Common myeloid progenitor, CD34-positive (primary cell): ENCODE measurements around the gene MESP2.

Experiments
- CTCF ChIA-PET: fragments of 350-600 bp; sonication (Branson Sonifier 250); formaldehyde crosslinking; loops from one replicate; lab custom pipeline; 2021; ENCODE audit warnings: antibody characterized with exemption; lab: Charles Lee
- POLR2A ChIA-PET: fragments of 350-600 bp; sonication (Branson Sonifier 250); formaldehyde crosslinking; loops from one replicate; lab custom pipeline; 2021; ENCODE audit warnings: antibody characterized with exemption; lab: Charles Lee
- DNase-seq, 3 donors: peaks; one replicate each; pipeline versions ENCODE4 v3.0.0 to v3.0.0-alpha.2; 2013
- H3K27ac ChIP-seq, 2 experiments: 1 replicate in 1 of 2; 2 replicates in 1 of 2; pipeline ENCODE4 v1.7.0; 2013; ENCODE audit warnings: inconsistent platforms in 2 of 2, low read length in 2 of 2, mild to moderate bottlenecking in 2 of 2, low read depth in 1 of 2, moderate library complexity in 1 of 2; ENCODE audit not compliant: severe bottlenecking in 2 of 2, insufficient read depth in 1 of 2, poor library complexity in 1 of 2
- H3K27me3 ChIP-seq, 5 experiments: replicated peaks in 2 of 5; 1 replicate in 3 of 5; 2 replicates in 2 of 5; pipeline versions ENCODE4 v1.6.1 to v1.7.0; 2013; ENCODE audit warnings: low read length in 4 of 5, mild to moderate bottlenecking in 2 of 5, moderate library complexity in 2 of 5, inconsistent platforms in 1 of 5; ENCODE audit not compliant: insufficient read depth in 5 of 5, control insufficient read depth in 4 of 5
- H3K36me3 ChIP-seq, 4 experiments: 1 replicate in 2 of 4; 2 replicates in 2 of 4; pipeline versions ENCODE4 v1.6.1 to v1.7.0; 2013; ENCODE audit warnings: low read length in 3 of 4, control low read depth in 1 of 4, mild to moderate bottlenecking in 1 of 4; ENCODE audit not compliant: control insufficient read depth in 4 of 4, insufficient read depth in 4 of 4
- H3K4me1 ChIP-seq, 4 experiments: 1 replicate in 3 of 4; 2 replicates in 1 of 4; pipeline versions ENCODE4 v1.6.1 to v1.7.1; 2013; ENCODE audit warnings: low read length in 3 of 4, mild to moderate bottlenecking in 3 of 4, control low read depth in 1 of 4, inconsistent platforms in 1 of 4, moderate library complexity in 1 of 4; ENCODE audit not compliant: control insufficient read depth in 4 of 4, insufficient read depth in 4 of 4; ENCODE audit errors: control extremely low read depth in 1 of 4
- H3K4me3 ChIP-seq, 7 experiments: 1 replicate in 4 of 7; 2 replicates in 3 of 7; pipeline versions ENCODE4 v1.5.1 to v1.7.0; 2013; ENCODE audit warnings: mild to moderate bottlenecking in 7 of 7, low read length in 6 of 7, moderate library complexity in 6 of 7, inconsistent platforms in 2 of 7, low read depth in 2 of 7, control low read depth in 1 of 7; ENCODE audit not compliant: insufficient read depth in 4 of 7, control insufficient read depth in 1 of 7; ENCODE audit errors: extremely low read depth in 1 of 7
- H3K9me3 ChIP-seq, 5 experiments: 1 replicate in 4 of 5; 2 replicates in 1 of 5; pipeline versions ENCODE4 v1.6.1 to v1.7.1; 2013; ENCODE audit warnings: low read length in 4 of 5, mild to moderate bottlenecking in 2 of 5, inconsistent platforms in 1 of 5, low read depth in 1 of 5, moderate library complexity in 1 of 5; ENCODE audit not compliant: control insufficient read depth in 4 of 5, insufficient read depth in 2 of 5; ENCODE audit errors: control extremely low read depth in 1 of 5
- WGBS: methylation state at CpG from one replicate; pipeline ENCODE4 v1.1.5; 2013; ENCODE audit not compliant: insufficient coverage; 5-methylcytosine and 5-hydroxymethylcytosine counted together

MESP2 gene

DNA sequence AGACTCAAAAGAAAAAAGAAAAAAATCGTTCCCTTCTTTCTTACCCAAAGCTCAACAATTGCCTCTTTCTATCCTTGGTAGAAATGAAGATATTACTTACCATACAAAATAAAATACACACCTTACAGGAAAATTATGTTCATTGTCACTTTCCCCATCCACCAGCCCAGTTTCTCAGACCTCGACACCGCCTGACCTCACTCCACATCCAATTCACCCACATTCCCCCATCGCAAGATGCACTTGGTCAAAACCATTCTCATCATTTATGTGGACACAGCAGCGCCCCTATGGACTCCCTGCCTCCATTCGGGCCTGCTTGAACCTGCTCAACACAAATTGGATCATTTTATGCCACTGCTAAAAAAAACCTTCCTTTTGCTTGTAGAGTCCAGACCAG lies 31.6 kb downstream of the MESP2 start:
- Histone ChIP-seq H3K4me1 (peaks cover 0 to 28% (median 5%) of the 10 kb centered on the region in 4 experiments), H3K27ac (no peak overlapping the region), H3K36me3 (peaks cover 3 to 81% (median 24%) of the 10 kb centered on the region in 4 experiments), H3K27me3 (no peaks in the 10 kb centered on the region), H3K4me3 (no peak overlapping the region), H3K9me3 (no peaks in the 10 kb centered on the region)
- POLR2A ChIA-PET: no interaction called here
- 100% methylated on average over 5 of the region's 6 CpGs for WGBS
- DNase-seq: no peak
- CTCF ChIA-PET: interaction anchor here (2.8 kb wide), 1 partner anchor 67 kb away, joined by 7 read pairs; no protein-coding TSS in a partner anchor

- H3K4me3 ChIP-seq: no peak overlapping the region
- no peaks in the 10 kb centered on the region for H3K9me3 ChIP-seq
- no peaks in the 10 kb centered on the region for H3K27me3 ChIP-seq
- POLR2A ChIA-PET: no interaction called here
- no peak for DNase-seq
- peaks cover 3 to 77% (median 21%) of the 10 kb centered on the region in 4 experiments for H3K36me3 ChIP-seq
- WGBS: 94% methylated on average over 4 of the region's 10 CpGs
- no peak overlapping the region for H3K27ac ChIP-seq
- CTCF ChIA-PET: interaction anchor here (0.8 to 2.8 kb wide), 2 partner anchors 10 to 67 kb away, joined by 3 to 7 read pairs; no protein-coding TSS in a partner anchor
- peaks cover 0 to 34% (median 9%) of the 10 kb centered on the region in 4 experiments for H3K4me1 ChIP-seq
Observed at GRCh38 chr15:89808160-89808870, 32.2 kb downstream of the MESP2 start.

DNA sequence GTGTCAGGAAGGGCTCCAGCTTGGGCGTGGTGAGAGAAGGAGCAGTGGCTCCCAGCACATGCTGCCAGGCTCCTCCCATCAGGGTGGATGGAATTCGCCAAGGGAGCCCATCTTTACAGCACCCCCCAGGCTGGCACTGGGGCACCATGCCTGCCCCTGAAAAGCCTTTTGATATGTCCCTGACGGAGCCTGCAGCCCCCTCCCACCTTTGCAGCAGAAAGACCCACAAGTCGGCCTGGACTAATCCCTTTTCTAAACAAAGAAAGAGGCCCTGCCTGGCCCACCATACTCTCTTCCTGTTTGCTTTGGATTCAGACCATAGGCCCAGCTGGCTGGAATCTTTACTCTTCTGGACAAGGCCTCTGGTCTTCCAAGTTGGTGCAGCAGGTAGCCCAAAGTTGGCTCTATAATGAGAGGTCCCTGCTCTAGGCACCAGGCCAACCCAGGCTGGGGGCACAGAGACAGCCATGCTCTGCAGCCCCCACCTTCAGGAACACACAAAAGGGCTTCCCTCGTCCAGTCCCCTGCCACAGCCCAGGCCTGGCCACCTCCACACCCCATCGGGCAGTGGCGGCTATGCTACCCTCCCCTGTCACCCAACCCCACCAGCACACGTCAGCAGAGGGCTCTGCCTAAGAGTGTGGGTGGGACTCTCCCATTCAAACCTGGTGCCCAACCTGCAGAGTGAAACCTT lies 33.1 kb downstream of the MESP2 start:
- POLR2A ChIA-PET: no interaction called here
- 98% methylated on average over 6 of the region's 8 CpGs for WGBS
- CTCF ChIA-PET: interaction anchor here (1.3 to 2.8 kb wide), 3 partner anchors 48 to 66 kb away, joined by 4 to 7 read pairs (median 4); no protein-coding TSS in a partner anchor
- H3K9me3 ChIP-seq: no peaks in the 10 kb centered on the region
- no peak overlapping the region for H3K27ac ChIP-seq
- H3K27me3 ChIP-seq: no peaks in the 10 kb centered on the region
- H3K4me3 ChIP-seq: no peak overlapping the region
- H3K36me3 ChIP-seq: peaks cover 3 to 68% (median 16%) of the 10 kb centered on the region in 4 experiments
- H3K4me1 ChIP-seq: peaks cover 0 to 41% (median 17%) of the 10 kb centered on the region in 4 experiments
- DNase-seq: no peak

GRCh38 chr15:89809787-89810148 lies 33.6 kb downstream of the MESP2 start:
- H3K9me3 ChIP-seq: no peaks in the 10 kb centered on the region
- POLR2A ChIA-PET: no interaction called here
- H3K27ac ChIP-seq: no peak overlapping the region
- no peaks in the 10 kb centered on the region for H3K27me3 ChIP-seq
- no peak overlapping the region for H3K4me3 ChIP-seq
- WGBS: 100% methylated on average over 4 of the region's 5 CpGs
- peaks cover 3 to 62% (median 14%) of the 10 kb centered on the region in 4 experiments for H3K36me3 ChIP-seq
- no peak for DNase-seq
- CTCF ChIA-PET: interaction anchor here (1.3 to 2.0 kb wide), 2 partner anchors 48 to 65 kb away, joined by 4 read pairs; no protein-coding TSS in a partner anchor
- peaks cover 0 to 41% (median 18%) of the 10 kb centered on the region in 4 experiments for H3K4me1 ChIP-seq

- CTCF ChIA-PET: interaction anchor here (1.3 to 2.0 kb wide), 2 partner anchors 49 to 64 kb away, joined by 4 read pairs; no protein-coding TSS in a partner anchor
- no peak for DNase-seq
- Histone ChIP-seq H3K9me3 (peaks cover 0 to 2% (median 0%) of the 10 kb centered on the region in 5 experiments), H3K36me3 (peaks cover under 1 to 52% (median 9%) of the 10 kb centered on the region in 4 experiments), H3K27me3 (no peaks in the 10 kb centered on the region), H3K27ac (no peak overlapping the region), H3K4me1 (peaks cover 0 to 47% (median 23%) of the 10 kb centered on the region in 4 experiments), H3K4me3 (no peak overlapping the region)
- 97% methylated on average over 6 of the region's 7 CpGs for WGBS
- POLR2A ChIA-PET: no interaction called here
Observed at GRCh38 chr15:89810837-89811236, 34.7 kb downstream of the MESP2 start.

DNA sequence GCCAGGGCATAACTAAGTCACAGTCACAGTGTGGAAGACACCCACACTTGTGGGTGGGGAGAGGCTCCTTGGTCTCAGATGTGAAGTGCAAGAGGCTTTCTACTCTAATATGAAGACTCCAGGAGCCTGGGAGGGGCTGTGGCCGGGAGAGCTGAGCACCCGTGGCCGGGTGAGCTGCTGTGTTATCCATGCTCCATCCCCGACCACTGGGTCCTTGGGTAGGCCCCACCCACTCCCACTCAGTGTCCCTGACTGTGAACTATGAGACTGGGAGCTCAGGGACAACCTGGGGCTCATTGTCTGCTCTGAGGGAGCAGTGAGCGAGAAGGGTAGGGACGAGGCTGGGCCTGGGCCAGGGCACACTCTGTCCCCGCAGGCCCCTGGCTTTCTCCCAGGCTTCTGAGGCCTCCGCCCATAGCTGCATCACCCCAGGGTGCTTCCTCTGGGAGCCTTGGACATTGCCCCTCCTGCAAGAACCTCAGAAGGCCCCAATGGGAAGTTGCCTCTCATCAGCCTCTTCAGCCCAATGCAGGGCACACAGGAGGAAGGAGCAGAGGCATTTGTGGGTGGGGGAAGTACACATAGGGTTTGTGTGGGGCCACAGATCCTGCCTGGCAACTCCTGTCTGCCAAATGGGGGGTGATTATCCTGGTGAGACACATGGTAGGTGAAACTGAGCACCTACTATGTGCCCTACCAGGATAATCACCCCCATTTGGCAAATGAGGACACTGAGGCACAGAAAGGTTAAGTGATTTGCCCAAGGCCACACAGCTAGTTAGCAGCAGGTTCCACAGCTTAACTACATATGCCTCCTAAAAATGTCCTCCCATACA lies 36.1 kb downstream of the MESP2 start:
- Histone ChIP-seq H3K27me3 (no peaks in the 10 kb centered on the region), H3K4me1 (peaks cover 0 to 52% (median 24%) of the 10 kb centered on the region in 4 experiments), H3K9me3 (peaks cover 0 to 3% (median 0%) of the 10 kb centered on the region in 5 experiments), H3K36me3 (peaks cover 0 to 38% (median 2%) of the 10 kb centered on the region in 4 experiments), H3K4me3 (peak overlapping the region in 1 of 7 experiments; percentile 87), H3K27ac (no peak overlapping the region)
- no peak for DNase-seq
- ChIA-PET CTCF (interaction anchor here (1.0 to 1.6 kb wide), 5 partner anchors 10 to 62 kb away, joined by 3 to 5 read pairs (median 3); no protein-coding TSS in a partner anchor), POLR2A (interaction anchor here (0.8 to 1.5 kb wide), 2 partner anchors 14 to 63 kb away, joined by 3 to 6 read pairs; no protein-coding TSS in a partner anchor)
- WGBS: 93% methylated on average over 6 of the region's 8 CpGs
